HG03196 (cell line): Measurements from ENCODE around the gene SSPN.
A peak's percentile ranks its signal among the peaks of the same experiment; 100 is the strongest.

Experiments used
- ATAC-seq: cut with Tn5 transposase; IDR thresholded peaks from one replicate; pipeline ENCODE4 v1.9.1; 2021; ENCODE audit not compliant: unreplicated experiment

The SSPN gene

GRCh38 chr12:26195250-26195640 lies at the start of gene SSPN:
Gene SSPN, plus strand, starts transcription at chr12:26195573. Its CDS starts 100 bp downstream, at chr12:26195673.
- ATAC-seq: no peak

- no peak for ATAC-seq
These were observed 47.1 kb upstream of the SSPN start for GRCh38 chr12:26148291-26148690.

- ATAC-seq: no peak
These were observed 45.3 kb upstream of the SSPN start for GRCh38 chr12:26149968-26150500.

- ATAC-seq: no peak
These were observed 44.5 kb upstream of the SSPN start for GRCh38 chr12:26150736-26151450.

- ATAC-seq: no peak
These were observed 42.8 kb upstream of the SSPN start for GRCh38 chr12:26152507-26153102.

GRCh38 chr12:26153421-26154154 lies 41.8 kb upstream of the SSPN start:
- no peak for ATAC-seq

- peak; percentile 85 for ATAC-seq
These were observed 39.0 kb upstream of the SSPN start for GRCh38 chr12:26156201-26156871.

- peak; percentile 21 for ATAC-seq
These were observed 38.4 kb upstream of the SSPN start for GRCh38 chr12:26157001-26157400.

- ATAC-seq: no peak
These were observed 37.2 kb upstream of the SSPN start for GRCh38 chr12:26158078-26158764.

- no peak for ATAC-seq
These were observed 33.2 kb upstream of the SSPN start for GRCh38 chr12:26162174-26162573.

GRCh38 chr12:26162905-26163304 lies 32.5 kb upstream of the SSPN start:
- peak; percentile 56 for ATAC-seq

- no peak for ATAC-seq
These were observed 31.3 kb upstream of the SSPN start for GRCh38 chr12:26164118-26164517.

GRCh38 chr12:26172013-26172412 lies 23.4 kb upstream of the SSPN start:
- ATAC-seq: no peak

GRCh38 chr12:26172539-26172938 lies 22.8 kb upstream of the SSPN start:
- no peak for ATAC-seq

- no peak for ATAC-seq
These were observed 22.3 kb upstream of the SSPN start for GRCh38 chr12:26172946-26173552.

GRCh38 chr12:26176725-26177124 lies 18.6 kb upstream of the SSPN start:
- ATAC-seq: no peak

- ATAC-seq: no peak
These were observed 18.1 kb upstream of the SSPN start for GRCh38 chr12:26177283-26177682.

GRCh38 chr12:26179826-26180225 lies 15.5 kb upstream of the SSPN start:
- ATAC-seq: no peak

- ATAC-seq: no peak
These were observed 13.0 kb upstream of the SSPN start for GRCh38 chr12:26182377-26182776.
